Endothelial cell of hepatic sinusoid (primary cell): Measurements from ENCODE around the gene FBXW2.
"Not testable (repeated sequence)": the region's sequence is repeated elsewhere in the genome, so short reads cannot be mapped to it uniquely, and the experiment has no call there.

Source experiments
- in situ Hi-C: cut with HindIII; loops from 2 replicates; pipeline ENCODE4 v1.10.0; 2017; ENCODE audit warnings: low sequenced_read_pairs

FBXW2 gene

DNA sequence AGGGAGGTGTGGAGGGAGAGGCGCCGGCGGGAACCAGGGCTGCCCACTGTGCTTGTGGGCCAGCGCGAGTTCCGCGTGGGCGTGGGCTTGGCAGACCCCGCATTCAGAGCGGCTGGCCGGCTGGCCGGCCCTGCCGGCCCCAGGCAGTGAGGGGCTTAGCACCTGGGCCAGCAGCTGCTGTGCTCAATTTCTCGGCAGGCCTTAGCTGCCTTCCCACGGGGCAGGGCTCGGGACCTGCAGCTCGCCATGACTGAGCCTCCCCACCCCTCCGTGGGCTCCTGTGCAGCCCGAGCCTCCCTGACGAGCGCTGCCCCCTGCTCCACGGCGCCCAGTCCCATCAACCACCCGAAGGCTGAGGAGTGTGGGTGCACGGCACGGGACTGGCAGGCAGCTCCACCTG, 46.9 kb downstream of the FBXW2 start:
- in situ Hi-C loops: not testable (repeated sequence)

DNA sequence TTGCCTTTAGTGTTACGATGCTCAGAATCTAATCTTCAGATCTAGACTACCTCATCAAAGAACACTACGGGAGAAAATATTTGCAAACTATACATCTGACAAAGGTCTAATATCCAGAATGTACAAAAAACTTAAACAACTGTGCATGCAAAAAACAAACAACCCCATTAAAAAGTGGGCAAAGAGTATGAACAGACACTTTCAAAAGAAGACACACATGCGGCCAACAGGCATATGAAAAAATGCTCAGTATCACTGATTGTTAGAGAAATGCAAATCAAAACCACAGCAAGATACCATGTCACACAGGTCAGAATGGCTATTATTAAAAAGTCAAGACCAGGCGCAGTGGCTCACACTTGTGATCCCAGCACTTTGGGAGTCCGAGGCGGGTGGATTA, 47.9 kb downstream of the FBXW2 start:
- in situ Hi-C loops: no loop called here

DNA sequence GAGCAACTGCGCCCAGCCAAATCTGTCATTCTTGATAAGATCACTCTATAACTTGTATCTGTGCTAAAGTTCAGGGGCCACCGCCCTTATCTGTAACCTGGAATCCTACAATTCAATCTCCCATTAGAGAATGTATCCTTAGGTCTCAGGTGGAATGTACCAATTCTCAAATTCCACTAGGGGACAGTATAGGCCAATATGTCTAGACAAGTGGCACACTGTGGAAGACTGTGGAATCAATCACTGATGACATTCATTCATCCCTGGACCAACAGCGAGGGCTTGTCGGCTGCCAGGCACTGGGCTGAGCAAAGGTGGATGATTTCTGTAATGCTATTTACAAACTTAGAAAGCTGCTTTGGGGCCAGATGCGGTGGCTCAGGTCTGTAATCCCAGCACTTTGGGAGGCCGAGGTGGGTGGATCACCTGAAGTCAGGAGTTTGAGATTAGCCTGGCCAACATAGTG, 50.2 kb downstream of the FBXW2 start:
- in situ Hi-C loops: no loop called here

DNA sequence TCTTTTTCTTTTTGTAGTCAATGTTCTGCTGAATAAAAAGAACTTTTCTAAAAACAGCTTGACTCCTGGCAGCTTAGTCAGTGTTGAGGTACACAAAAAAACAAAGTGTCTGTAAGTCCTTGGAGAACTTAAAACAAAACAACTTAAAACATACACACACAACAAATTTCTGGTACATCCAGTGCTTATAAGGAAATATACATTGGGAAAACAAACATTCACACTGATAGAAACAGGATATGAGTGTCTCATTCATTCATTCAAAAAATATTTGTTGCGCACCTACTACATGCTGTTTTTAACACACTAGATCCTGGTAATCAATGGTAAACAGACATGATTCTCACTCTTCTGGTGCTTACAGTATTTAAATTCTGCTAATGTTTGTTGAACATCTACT, 51.5 kb downstream of the FBXW2 start:
- in situ Hi-C loops: no loop called here

DNA sequence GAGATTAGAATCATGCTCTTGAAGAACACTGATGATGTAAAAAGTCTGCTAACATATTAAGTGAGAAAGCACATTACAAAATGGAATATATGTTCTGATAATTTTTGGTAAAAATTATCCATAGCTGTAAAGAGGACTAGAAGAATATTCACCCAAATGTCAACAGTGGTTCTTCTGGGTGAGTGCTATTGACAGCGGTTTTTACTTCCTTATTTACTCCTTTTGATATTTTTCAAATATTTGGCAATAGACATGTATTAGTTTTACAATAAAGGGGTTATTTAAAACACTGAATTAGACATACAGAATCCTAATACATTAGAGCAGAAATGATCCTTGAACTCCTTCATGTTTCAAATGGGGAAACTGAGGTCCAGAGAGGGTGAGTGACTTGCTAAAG, 52.0 kb downstream of the FBXW2 start:
- in situ Hi-C loops: no loop called here

DNA sequence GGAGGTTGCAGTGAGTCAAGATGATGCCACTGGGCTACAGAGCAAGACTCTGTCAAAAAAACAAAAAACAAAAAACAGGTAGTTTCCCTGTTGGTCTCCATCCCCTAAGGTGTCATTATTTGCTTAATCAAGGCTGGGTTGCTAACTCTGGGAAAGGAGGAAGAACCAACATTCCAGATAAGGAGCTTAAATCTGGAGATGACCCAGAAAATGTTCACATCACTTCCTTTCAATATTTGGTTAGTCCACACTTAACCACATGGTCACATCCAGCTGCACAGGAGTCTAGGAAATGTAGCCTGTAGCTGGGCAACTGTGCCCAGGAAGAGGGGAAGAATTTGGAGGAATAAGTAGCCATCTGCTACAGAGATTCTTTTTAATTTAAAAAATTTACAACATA, 53.1 kb downstream of the FBXW2 start:
- in situ Hi-C loops: no loop called here

DNA sequence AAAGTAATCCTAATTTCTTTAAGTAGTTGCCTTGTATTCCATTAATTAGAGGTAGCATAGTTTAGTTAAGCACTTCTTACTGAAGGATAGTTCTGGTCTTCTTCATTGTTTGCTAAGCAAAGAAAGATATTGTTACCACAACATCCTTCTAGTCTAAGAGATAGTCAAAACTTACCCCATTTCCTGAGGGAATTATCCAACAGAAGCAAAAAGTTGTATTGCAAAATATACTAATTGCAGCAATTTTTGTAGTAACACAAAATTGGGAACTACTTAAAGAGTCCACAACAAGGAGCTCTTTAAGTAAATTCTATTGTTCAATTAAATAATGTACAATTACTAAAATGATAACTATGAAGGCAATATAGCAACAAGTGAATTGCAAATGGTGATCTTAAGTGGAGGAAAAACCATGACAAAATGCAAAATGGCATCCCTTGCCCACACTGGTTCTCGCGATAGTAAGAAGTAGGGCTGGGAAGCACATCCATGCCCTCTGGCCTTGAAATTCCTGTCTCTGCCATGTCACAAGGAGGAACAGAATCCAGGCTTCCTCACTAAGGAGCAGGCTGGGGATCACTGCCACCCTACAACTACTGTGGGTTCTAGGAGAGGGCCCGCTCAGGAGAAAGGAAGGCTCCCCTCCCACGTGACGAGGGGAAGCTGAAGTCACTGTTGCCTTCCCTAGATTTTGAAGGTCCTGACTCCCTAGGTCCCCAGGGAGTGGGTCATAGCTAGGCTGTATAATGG, 55.6 kb downstream of the FBXW2 start:
- in situ Hi-C loops: no loop called here

DNA sequence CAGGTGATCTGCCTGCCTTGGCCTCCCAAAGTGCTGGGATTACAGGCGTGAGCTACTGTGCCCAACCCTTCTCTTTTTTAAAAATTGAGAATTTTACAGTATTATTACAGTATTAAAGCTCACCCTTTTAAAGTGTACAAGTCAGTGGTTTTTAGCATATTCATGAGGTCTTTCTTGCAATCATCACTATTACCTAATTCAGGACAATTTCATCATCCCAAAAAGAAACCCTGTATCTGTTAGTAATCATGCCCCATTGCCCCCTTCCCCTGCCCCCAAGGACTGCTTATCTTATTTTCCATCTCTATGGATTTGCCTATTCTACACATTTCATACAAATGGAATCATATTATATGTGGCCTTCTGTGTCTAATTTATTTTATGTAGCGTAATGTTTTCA, 56.3 kb downstream of the FBXW2 start:
- in situ Hi-C loops: no loop called here

DNA sequence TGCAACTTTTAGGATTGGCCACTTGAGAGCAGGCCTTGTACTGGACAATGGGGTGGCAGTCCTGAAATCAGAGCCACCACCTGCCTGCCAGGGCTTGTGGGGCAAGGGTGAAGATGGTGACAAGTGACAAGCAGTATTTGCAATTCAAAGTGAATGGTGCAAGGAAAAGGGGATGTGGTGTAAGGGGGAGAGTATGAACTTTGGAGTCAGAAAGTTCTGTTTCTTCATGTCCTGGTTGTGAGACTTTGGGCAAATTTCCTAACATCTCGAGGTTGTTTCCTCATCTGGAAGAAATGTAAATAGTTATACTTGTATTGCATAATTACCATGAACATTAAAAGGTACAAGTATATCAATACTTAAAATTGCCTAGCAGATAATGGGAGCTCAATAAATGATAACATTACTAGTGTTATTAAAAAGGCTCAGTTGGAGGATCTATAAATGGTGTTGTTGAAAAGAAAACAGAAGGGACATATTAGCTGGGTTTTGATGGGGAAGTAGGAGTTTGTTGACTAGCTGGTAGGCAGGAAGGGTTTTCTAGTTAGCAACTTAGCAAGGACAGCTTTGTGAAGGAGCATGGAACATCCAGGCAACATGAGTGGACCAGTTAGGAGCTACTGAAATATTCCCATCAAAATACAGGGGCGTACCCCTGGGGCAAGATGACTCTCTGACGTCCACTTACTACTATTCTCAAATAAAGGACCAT, 57.6 kb downstream of the FBXW2 start:
- in situ Hi-C loops: no loop called here

DNA sequence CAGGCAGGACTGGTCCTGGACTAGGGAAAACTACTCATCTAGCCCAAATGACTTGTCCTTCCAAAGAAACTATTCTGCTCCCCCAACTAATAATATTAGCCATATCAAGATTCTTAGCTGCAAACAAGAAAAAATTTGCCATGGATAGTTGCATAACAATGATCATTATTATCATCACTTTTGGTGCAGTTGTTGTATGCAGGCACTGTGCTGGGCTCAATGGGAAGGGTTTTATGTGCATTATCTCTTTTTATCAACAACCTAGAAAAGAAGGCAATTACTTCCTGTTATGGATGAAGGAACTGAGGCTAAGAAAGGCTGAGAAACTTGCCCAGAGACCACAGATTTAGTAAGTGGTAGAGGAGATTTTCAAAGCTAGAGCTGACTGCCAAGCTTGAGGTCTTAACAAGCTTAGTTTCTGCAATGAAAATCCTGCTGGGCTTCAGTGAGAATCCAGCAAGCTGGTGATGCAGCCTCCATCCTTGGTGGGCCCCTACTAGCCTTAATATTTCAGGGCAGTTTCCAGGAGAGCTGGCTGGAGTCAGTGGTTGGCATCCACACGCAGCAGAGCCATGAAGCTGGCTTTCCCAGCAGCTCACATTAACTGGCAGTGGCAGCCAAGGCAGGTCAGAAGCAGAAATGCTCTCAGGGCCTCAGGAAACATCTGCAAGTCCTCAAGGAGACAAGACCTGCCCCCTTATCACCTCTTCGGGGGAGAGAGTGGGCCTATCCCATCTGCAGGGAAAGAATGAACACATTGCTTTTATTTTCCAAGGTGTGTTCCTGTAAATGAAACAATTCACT, 58.4 kb downstream of the FBXW2 start:
- in situ Hi-C loops: no loop called here

DNA sequence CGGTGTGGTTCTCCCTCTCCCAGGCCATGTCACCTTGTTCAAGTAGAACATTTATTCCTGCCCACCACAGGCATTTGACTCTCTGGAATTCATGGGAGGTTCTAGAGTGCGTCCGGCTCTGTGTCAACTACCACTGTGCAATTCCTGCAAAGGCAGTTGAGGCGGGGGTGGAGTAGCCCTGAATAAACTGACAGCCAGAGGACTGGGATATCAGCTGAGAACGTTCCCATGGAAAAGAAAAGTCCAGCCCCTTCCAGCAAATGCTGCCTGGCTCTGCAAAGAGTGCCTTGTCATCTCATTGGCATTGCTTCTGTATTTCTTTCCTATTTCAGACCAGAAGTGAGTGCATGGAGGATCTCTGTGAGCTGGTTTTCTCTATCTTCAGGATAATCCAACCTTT, 60.0 kb downstream of the FBXW2 start:
- in situ Hi-C loops: no loop called here

DNA sequence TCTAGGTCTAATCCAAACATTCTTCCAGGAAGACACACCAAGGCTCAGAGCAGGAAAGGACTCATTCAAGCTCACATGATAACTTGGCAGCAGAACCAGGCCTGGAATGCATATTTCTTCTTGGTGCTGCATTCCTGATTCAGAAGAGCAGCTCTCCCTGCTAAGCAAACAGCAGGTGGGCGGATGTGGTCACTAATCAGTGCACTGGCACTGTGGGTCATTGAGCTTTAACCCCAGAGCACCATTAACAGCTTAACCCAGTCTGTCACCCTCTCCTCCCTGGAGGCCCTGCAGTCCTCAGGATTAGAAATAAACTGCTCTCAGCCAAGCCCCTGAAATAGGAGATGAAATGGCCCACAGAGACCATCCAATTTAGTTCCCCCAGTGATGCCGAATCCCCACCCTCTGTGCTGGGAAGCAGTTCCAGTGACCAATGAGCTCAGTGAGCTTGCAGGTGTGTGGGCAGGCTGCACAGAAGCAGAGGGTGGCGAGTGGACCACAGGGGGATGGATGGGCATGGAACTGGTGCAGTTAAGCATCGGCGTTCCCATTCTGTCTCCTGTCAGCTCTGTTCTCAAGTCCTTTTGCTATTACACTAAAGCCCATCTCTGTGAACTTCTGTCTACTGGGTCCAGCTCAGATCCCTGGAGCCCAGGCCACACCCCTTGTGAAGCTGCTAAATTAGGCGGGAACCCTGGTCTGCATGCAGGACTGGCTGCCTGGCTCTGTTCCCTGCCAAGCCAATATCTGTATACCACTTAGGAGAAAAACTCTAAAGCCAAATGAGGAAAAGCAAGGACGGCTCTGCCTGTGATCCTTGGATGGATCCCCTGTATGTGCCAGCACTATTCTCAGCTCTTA, 62.3 kb downstream of the FBXW2 start:
- in situ Hi-C loops: no loop called here

DNA sequence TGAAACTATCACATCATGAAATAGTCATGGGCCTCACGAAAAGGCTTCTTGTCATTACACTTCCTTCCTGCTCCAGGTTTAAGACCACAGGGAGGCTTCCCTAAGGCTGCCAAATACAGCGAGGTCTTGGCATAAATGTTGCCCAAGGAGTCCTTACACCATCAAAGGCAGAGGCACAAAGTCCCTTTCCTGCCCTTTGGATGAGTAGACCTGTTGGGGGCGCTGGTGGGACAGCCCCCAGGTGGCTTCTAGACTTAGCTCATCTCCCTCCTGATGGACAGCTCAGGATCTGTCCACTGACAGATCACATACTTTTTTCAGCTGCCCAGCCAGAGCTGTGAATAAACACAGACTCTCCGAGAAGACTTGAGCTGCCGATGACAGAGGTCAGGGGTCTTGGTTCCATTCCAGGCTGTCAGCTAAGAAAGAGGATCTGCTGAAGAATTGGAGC, 63.4 kb downstream of the FBXW2 start:
- in situ Hi-C loops: no loop called here

DNA sequence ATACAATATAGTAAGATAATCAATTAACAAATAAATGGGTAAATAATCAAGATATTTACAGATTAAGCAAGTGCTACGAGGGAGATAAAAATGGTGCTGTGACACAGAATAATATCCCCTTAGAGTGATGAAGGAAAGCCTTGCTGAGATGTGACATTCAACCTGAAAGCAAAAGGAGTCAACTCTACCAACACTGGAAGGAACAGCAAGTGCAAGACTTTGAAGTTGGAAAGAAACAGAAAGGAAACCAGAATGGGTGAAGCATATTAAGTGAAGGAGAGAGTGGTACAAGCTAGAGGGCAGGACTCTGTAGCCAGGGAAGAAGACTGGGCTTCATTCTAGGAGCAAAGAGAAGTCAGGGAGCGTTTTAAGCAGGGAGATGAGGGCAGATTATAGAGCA, 66.7 kb downstream of the FBXW2 start:
- in situ Hi-C loops: no loop called here

DNA sequence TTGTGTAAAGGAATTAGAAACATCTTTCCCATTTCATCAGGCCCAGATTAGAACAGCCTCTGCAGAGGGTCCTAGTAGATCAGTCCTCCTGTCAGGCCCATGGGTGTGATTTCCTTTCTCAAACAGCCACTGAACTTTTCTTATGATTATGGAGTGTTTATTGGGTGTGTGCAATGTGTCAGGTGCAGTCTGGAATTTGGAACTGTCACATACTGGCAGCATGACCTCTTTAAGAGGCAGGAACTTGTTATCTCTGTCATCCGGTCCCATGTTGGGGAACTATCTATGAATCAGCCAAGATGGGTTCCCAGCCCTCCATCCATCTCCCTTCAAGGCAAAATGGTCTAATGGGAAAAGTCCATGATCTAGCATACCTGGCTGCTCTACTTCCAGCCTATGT, 67.3 kb downstream of the FBXW2 start:
- in situ Hi-C loops: no loop called here

DNA sequence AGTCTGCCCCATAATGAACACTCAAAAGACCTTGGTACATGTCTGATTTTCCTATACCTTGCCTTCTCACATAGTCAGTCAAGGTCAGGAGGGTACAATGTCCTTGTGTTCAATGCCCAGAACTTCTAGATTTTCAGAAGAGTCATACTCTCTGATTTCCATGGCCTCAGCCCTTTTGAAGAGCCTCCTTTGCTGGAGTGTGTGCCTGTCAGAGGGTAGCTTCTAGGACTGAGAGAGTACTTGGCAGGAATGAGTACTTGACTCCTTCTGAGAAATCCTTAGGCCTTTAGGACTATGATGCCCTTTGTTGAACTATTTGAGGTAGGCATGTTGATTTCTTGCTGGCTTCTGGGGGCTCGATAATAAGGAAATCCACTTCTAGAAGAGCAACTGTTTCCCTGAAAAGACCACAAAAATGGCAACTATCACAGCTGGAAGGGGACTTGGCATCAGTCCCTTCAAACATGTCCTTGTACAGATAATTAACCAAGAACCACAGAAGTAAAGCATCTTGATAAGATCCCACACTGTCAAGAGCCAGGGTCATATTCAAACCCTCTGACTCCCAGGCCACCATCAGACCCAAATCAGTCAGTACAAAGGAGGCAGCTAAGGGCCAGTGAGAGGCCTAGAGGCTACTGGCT, 68.3 kb downstream of the FBXW2 start:
- in situ Hi-C loops: no loop called here

DNA sequence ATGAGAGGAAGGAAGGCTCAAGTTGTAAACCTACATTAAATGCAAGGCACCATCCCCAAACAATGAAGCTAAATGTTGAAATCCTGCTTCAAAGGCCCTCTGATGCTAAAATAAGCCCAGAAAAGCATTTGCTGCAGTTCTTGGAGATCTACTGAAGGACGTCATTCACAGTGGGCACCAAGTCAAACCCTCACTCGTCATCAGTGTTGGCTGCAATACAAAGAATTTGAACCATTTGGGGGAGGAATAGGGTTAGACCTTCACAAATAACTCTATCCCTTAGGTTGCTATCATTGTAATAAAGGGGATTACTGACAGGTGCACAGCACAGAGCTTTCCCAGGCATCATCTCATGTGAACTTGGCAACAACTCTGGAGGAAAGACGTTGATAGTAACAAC, 69.7 kb downstream of the FBXW2 start:
- in situ Hi-C loops: no loop called here

DNA sequence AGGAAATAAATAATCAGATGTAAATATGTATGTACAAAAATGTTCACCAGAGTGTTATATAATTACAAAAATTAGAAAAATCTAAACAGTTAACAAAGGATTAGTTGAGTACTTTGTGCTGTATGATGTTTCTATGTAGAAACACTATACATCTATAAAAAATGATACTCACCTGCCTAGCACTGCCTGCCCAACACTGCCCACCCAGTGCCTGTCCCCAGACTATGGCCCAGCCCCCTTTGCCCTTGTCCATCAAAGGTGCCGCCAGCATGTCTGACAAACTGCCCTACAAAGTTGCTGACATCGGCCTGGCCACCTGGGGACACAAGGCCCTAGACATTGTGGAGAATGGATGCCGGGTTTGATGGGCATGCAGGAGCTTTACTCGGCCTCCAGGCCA, 72.8 kb downstream of the FBXW2 start:
- in situ Hi-C loops: no loop called here

DNA sequence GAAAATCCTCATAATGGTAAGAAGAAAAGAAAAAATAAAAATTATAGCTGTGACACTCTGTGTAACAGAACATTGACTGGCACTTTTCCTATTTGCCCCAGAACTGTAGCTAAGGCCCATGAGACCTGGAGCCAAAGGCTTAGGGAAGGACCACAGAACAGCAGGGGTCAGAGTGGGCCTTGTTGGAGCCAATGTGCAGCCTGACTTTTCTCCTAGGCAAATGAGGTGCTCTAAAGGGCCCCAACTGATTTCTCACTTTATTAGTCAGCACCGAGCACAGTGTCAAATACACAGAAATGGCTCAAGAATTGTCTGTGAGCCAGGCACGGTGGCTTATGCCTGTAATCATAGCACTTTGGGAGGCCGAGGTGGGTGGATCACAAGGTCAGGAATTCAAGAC, 74.9 kb downstream of the FBXW2 start:
- in situ Hi-C loops: no loop called here

DNA sequence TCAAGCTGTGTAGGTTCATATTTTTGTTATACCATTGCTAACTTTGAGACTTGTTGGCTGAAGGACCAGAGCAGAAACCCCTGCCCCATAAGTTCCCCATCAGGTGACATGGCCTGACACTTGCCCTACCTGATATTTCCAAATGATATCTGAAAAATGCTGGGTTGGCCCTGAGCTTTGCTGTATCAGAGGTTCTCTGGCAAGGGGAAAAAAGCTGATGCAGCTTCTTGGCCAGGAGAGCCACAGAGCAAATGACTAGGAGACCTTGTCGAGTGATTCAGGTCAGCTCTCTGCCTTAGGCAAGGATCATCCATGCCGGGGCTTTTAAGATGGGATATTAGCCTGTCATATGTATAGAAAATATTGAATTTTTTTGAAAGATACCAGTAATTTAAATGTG, 76.0 kb downstream of the FBXW2 start:
- in situ Hi-C loops: no loop called here
